Measurements from ENCODE around the gene BAZ2B. TPM values are rescaled to one million over a fixed set of nuclear protein-coding genes. Genes with fewer than 3 reads are reported as not detected.

Gene BAZ2B, protein sequence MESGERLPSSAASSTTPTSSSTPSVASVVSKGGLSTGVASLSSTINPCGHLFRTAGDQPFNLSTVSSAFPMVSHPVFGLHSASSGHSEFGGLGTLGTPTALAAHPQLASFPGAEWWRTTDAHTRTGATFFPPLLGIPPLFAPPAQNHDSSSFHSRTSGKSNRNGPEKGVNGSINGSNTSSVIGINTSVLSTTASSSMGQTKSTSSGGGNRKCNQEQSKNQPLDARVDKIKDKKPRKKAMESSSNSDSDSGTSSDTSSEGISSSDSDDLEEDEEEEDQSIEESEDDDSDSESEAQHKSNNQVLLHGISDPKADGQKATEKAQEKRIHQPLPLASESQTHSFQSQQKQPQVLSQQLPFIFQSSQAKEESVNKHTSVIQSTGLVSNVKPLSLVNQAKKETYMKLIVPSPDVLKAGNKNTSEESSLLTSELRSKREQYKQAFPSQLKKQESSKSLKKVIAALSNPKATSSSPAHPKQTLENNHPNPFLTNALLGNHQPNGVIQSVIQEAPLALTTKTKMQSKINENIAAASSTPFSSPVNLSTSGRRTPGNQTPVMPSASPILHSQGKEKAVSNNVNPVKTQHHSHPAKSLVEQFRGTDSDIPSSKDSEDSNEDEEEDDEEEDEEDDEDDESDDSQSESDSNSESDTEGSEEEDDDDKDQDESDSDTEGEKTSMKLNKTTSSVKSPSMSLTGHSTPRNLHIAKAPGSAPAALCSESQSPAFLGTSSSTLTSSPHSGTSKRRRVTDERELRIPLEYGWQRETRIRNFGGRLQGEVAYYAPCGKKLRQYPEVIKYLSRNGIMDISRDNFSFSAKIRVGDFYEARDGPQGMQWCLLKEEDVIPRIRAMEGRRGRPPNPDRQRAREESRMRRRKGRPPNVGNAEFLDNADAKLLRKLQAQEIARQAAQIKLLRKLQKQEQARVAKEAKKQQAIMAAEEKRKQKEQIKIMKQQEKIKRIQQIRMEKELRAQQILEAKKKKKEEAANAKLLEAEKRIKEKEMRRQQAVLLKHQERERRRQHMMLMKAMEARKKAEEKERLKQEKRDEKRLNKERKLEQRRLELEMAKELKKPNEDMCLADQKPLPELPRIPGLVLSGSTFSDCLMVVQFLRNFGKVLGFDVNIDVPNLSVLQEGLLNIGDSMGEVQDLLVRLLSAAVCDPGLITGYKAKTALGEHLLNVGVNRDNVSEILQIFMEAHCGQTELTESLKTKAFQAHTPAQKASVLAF (N-terminal part only)
- polyA plus RNA-seq (2013): 49.7 TPM

DNA sequence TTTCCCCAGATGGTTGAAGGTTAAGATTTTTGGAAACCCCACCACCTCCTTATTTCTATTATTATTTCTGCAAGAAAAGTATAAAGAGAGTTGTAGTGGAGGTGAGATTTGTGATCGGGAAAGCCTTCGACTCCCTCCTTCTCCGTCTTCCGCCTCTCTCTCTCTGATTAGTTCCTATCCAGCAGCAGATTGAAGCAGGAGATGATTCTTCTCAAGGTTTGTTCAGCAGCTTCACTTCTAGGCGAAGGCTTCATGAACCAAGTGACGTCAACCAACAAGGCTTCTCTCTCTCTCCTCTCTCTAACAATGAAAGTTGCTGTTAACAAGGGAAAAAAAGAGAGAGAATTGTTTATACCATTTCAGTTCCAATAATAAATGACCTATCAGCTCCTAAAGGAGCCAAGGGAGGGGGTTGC lies at the start of gene BAZ2B:
BAZ2B (minus strand) TSS at position 263 of the 416 bp plus-strand sequence. CDS start 137,829 bp downstream, outside the sequence.
- H3K4me1 ChIP-seq (ENCODE audit: control extremely low read depth in 1 of 4, control insufficient read depth in 4 of 4, insufficient read depth in 4 of 4, low read length in 3 of 4): peaks cover 14 to 51% (median 31%) of the 10 kb centered on the region in 4 experiments
- peak within 1 kb of the TSS; percentile 72 to 98 (median 91) for H3K4me3 ChIP-seq (ENCODE audit: control insufficient read depth in 1 of 7, extremely low read depth in 1 of 7, insufficient read depth in 4 of 7, low read depth in 2 of 7, low read length in 6 of 7)
- no peaks in the 10 kb centered on the region for H3K9me3 ChIP-seq (ENCODE audit: control extremely low read depth in 1 of 5, control insufficient read depth in 4 of 5, insufficient read depth in 2 of 5, low read depth in 1 of 5, low read length in 4 of 5)
- ChIA-PET CTCF (interaction anchor here (0.9 to 1.5 kb wide), 5 partner anchors 12 to 96 kb away, joined by 3 to 5 read pairs (median 4); partner anchors contain the start of gene MARCHF7), POLR2A (interaction anchor here (0.6 to 1.2 kb wide), 3 partner anchors 17 to 97 kb away, joined by 3 to 7 read pairs (median 4); no protein-coding TSS in a partner anchor)
- WGBS (ENCODE audit: insufficient coverage): no CpG with 5 or more reads among the region's 6 CpGs
- no peaks in the 10 kb centered on the region for H3K27me3 ChIP-seq (replicated peaks in 2 of 5; ENCODE audit: control insufficient read depth in 4 of 5, insufficient read depth in 5 of 5, low read length in 4 of 5)
- H3K36me3 ChIP-seq (ENCODE audit: control insufficient read depth in 4 of 4, insufficient read depth in 4 of 4, low read length in 3 of 4): no peaks in the 10 kb centered on the region
- H3K27ac ChIP-seq (ENCODE audit: insufficient read depth in 1 of 2, low read depth in 1 of 2, low read length in 2 of 2, poor library complexity in 1 of 2, severe bottlenecking in 2 of 2): peak within 1 kb of the TSS; percentile 99
- DNase-seq: peak; percentile 68 to 80 (median 75)

DNA sequence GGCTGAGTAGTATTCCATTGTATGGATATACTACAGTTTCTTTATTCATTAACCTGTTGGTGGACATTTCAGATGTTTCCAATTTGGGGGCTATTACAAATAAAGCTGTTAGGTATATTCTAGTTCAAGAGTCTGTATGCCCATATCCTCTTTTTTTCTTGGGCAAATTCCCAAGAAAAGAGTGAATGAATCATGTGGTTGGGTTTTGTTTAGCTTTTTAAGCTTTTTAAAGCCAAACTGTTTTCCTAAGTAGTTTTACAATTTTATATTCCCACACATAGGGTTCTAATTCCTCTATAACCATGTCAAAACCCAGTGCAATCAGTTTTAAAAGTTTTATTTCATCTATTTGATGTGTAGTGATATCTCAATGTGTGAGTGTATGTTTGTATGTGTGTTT lies 44.9 kb upstream of the BAZ2B start:
- POLR2A ChIA-PET: interaction anchor here (0.6 kb wide), 1 partner anchor 83 kb away, joined by 3 read pairs; no protein-coding TSS in a partner anchor
- CTCF ChIA-PET: interaction anchor here (1.6 kb wide), 1 partner anchor 148 kb away, joined by 4 read pairs; no protein-coding TSS in a partner anchor
- Histone ChIP-seq H3K36me3 (ENCODE audit: control insufficient read depth in 4 of 4, insufficient read depth in 4 of 4, low read length in 3 of 4) (peaks cover 0 to 2% (median 0%) of the 10 kb centered on the region in 4 experiments), H3K27ac (ENCODE audit: insufficient read depth in 1 of 2, low read depth in 1 of 2, low read length in 2 of 2, poor library complexity in 1 of 2, severe bottlenecking in 2 of 2) (no peak overlapping the region), H3K4me3 (ENCODE audit: control insufficient read depth in 1 of 7, extremely low read depth in 1 of 7, insufficient read depth in 4 of 7, low read depth in 2 of 7, low read length in 6 of 7) (no peak overlapping the region), H3K4me1 (ENCODE audit: control extremely low read depth in 1 of 4, control insufficient read depth in 4 of 4, insufficient read depth in 4 of 4, low read length in 3 of 4) (no peaks in the 10 kb centered on the region), H3K27me3 (replicated peaks in 2 of 5; ENCODE audit: control insufficient read depth in 4 of 5, insufficient read depth in 5 of 5, low read length in 4 of 5) (no peaks in the 10 kb centered on the region), H3K9me3 (ENCODE audit: control extremely low read depth in 1 of 5, control insufficient read depth in 4 of 5, insufficient read depth in 2 of 5, low read depth in 1 of 5, low read length in 4 of 5) (peaks cover 0 to 10% (median 0%) of the 10 kb centered on the region in 5 experiments)
- DNase-seq: no peak

DNA sequence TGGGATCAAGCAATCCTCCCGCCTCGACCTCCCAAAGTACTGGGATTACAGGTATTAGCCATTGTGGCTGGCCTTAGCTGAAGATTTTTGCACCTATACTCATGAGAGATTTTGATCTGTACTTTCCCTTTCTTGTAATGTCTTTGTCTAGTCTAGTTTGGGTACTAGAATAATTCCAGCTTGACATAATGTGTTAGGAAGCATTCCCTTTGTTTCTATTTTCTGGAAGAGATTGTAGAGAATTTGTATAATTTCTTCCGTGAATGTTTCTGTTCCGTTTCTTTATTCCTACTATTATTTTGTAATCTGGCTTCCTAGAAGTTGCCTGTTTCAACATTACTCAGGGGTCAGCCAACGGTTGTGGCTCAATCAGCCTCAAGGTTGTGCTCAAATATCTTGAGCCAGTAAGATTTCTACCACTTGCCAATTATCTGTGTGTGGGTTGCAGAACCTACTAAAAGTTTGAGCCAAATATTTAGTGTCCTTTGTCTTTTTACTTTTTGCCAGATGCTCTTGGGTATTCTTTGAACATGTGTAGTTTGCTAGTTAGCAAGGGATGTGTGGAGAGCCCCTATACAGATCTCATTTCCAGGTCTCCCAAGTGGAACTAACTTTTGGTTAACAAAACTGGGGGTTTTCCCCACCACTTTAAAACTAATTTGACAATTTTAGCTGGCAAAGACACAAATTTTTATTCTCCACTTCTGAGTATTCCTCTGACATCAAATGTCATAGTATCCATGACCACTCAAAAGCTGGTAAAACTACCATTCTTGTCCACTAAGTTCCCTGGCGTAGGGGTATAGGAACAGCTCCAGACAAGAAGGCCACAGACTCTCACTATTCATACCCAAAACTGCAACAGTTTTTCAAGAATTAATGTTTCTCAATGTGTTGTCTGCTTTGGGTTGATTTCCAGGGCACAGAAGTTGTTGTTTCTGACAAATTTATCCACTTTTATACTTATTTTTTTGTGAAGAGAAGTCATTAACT lies 42.8 kb upstream of the BAZ2B start:
- no peaks in the 10 kb centered on the region for H3K36me3 ChIP-seq (ENCODE audit: control insufficient read depth in 4 of 4, insufficient read depth in 4 of 4, low read length in 3 of 4)
- ChIA-PET CTCF (no interaction called here), POLR2A (no interaction called here)
- DNase-seq: no peak
- whole genome bisulfite sequencing (ENCODE audit: insufficient coverage): 100% methylated on average over 4 of the region's 6 CpGs
- H3K27me3 ChIP-seq (replicated peaks in 2 of 5; ENCODE audit: control insufficient read depth in 4 of 5, insufficient read depth in 5 of 5, low read length in 4 of 5): no peaks in the 10 kb centered on the region
- H3K4me3 ChIP-seq (ENCODE audit: control insufficient read depth in 1 of 7, extremely low read depth in 1 of 7, insufficient read depth in 4 of 7, low read depth in 2 of 7, low read length in 6 of 7): no peak overlapping the region
- peaks cover 0 to 12% (median 2%) of the 10 kb centered on the region in 5 experiments for H3K9me3 ChIP-seq (ENCODE audit: control extremely low read depth in 1 of 5, control insufficient read depth in 4 of 5, insufficient read depth in 2 of 5, low read depth in 1 of 5, low read length in 4 of 5)
- no peak overlapping the region for H3K27ac ChIP-seq (ENCODE audit: insufficient read depth in 1 of 2, low read depth in 1 of 2, low read length in 2 of 2, poor library complexity in 1 of 2, severe bottlenecking in 2 of 2)
- H3K4me1 ChIP-seq (ENCODE audit: control extremely low read depth in 1 of 4, control insufficient read depth in 4 of 4, insufficient read depth in 4 of 4, low read length in 3 of 4): no peaks in the 10 kb centered on the region

DNA sequence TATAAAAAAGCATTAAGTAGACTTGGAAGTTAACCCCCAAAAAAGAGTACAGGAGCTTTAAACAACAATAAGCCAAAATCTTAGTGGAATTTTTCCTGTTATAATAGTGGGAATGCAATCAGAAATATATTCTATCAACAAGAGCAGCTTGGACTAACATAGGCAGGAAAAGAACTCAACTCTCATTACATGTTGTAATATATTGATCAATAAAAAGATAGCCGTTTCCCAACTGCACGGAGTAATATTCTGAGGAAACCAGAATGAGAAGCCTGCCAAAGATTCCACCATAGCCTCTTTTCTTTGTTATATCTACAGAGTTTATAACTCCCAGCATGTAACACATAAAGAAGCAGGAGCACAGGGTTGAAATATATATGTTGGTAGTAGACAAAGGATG lies 37.6 kb upstream of the BAZ2B start:
- ChIA-PET CTCF (no interaction called here), POLR2A (no interaction called here)
- Histone ChIP-seq H3K36me3 (ENCODE audit: control insufficient read depth in 4 of 4, insufficient read depth in 4 of 4, low read length in 3 of 4) (peaks cover 0 to 3% (median 0%) of the 10 kb centered on the region in 4 experiments), H3K27ac (ENCODE audit: insufficient read depth in 1 of 2, low read depth in 1 of 2, low read length in 2 of 2, poor library complexity in 1 of 2, severe bottlenecking in 2 of 2) (no peak overlapping the region), H3K4me3 (ENCODE audit: control insufficient read depth in 1 of 7, extremely low read depth in 1 of 7, insufficient read depth in 4 of 7, low read depth in 2 of 7, low read length in 6 of 7) (no peak overlapping the region), H3K27me3 (replicated peaks in 2 of 5; ENCODE audit: control insufficient read depth in 4 of 5, insufficient read depth in 5 of 5, low read length in 4 of 5) (no peaks in the 10 kb centered on the region), H3K4me1 (ENCODE audit: control extremely low read depth in 1 of 4, control insufficient read depth in 4 of 4, insufficient read depth in 4 of 4, low read length in 3 of 4) (no peaks in the 10 kb centered on the region), H3K9me3 (ENCODE audit: control extremely low read depth in 1 of 5, control insufficient read depth in 4 of 5, insufficient read depth in 2 of 5, low read depth in 1 of 5, low read length in 4 of 5) (peaks cover 0 to 12% (median 2%) of the 10 kb centered on the region in 5 experiments)
- WGBS (ENCODE audit: insufficient coverage): no CpG with 5 or more reads among the region's 2 CpGs
- DNase-seq: no peak

DNA sequence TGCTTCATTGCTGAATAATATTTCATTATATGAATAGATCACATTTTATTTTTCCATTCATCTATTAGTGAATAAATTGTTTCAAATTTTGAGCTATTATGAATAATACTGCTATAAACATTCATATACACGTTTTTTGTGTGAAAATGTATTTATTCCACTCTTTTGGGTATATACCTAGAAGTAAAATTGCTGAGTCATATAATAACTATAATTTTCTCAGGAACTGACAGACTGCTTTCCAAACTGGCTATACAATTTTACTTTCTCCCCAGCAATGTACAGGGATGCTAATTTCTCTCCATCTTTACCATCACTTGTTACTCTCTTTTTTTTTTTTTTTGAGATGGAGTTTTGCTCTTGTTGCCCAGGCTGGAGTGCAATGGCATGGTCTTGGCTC lies 35.5 kb upstream of the BAZ2B start:
- Histone ChIP-seq H3K27ac (ENCODE audit: insufficient read depth in 1 of 2, low read depth in 1 of 2, low read length in 2 of 2, poor library complexity in 1 of 2, severe bottlenecking in 2 of 2) (no peak overlapping the region), H3K9me3 (ENCODE audit: control extremely low read depth in 1 of 5, control insufficient read depth in 4 of 5, insufficient read depth in 2 of 5, low read depth in 1 of 5, low read length in 4 of 5) (peaks cover 0 to 10% (median 3%) of the 10 kb centered on the region in 5 experiments), H3K4me3 (ENCODE audit: control insufficient read depth in 1 of 7, extremely low read depth in 1 of 7, insufficient read depth in 4 of 7, low read depth in 2 of 7, low read length in 6 of 7) (no peak overlapping the region), H3K36me3 (ENCODE audit: control insufficient read depth in 4 of 4, insufficient read depth in 4 of 4, low read length in 3 of 4) (peaks cover 0 to 3% (median 1%) of the 10 kb centered on the region in 4 experiments), H3K4me1 (ENCODE audit: control extremely low read depth in 1 of 4, control insufficient read depth in 4 of 4, insufficient read depth in 4 of 4, low read length in 3 of 4) (no peaks in the 10 kb centered on the region), H3K27me3 (replicated peaks in 2 of 5; ENCODE audit: control insufficient read depth in 4 of 5, insufficient read depth in 5 of 5, low read length in 4 of 5) (no peaks in the 10 kb centered on the region)
- WGBS (ENCODE audit: insufficient coverage): no CpG with 5 or more reads among the region's 1 CpG
- ChIA-PET CTCF (no interaction called here), POLR2A (no interaction called here)
- DNase-seq: peak in 1 of 3 donors; percentile 6

DNA sequence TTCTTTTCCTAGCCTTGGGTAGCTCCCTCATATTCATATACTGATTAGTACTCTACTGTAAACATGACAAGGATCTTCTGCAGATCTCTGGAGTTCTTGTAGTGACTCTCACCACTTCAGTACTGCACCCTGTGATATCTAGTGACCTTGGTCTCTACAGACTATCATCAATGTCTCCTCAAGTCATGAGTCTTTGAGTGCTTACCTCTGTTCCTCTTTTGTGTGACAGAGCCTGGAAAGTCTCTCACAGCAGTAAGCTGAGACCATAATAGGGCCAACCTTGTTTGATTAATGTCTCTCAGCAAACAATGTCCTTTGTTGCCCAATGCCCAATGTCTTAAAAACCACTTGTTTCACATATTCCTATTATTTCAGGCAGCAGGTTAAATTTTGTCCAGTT lies 34.2 kb upstream of the BAZ2B start:
- no peaks in the 10 kb centered on the region for H3K27me3 ChIP-seq (replicated peaks in 2 of 5; ENCODE audit: control insufficient read depth in 4 of 5, insufficient read depth in 5 of 5, low read length in 4 of 5)
- no peak overlapping the region for H3K4me3 ChIP-seq (ENCODE audit: control insufficient read depth in 1 of 7, extremely low read depth in 1 of 7, insufficient read depth in 4 of 7, low read depth in 2 of 7, low read length in 6 of 7)
- CTCF ChIA-PET: no interaction called here
- H3K27ac ChIP-seq (ENCODE audit: insufficient read depth in 1 of 2, low read depth in 1 of 2, low read length in 2 of 2, poor library complexity in 1 of 2, severe bottlenecking in 2 of 2): no peak overlapping the region
- peaks cover 0 to 7% (median 5%) of the 10 kb centered on the region in 5 experiments for H3K9me3 ChIP-seq (ENCODE audit: control extremely low read depth in 1 of 5, control insufficient read depth in 4 of 5, insufficient read depth in 2 of 5, low read depth in 1 of 5, low read length in 4 of 5)
- peak in 2 of 3 donors; percentile 2 to 4 for DNase-seq
- no peaks in the 10 kb centered on the region for H3K4me1 ChIP-seq (ENCODE audit: control extremely low read depth in 1 of 4, control insufficient read depth in 4 of 4, insufficient read depth in 4 of 4, low read length in 3 of 4)
- POLR2A ChIA-PET: no interaction called here
- peaks cover 0 to 3% (median 1%) of the 10 kb centered on the region in 4 experiments for H3K36me3 ChIP-seq (ENCODE audit: control insufficient read depth in 4 of 4, insufficient read depth in 4 of 4, low read length in 3 of 4)
